Mesenchymal stem cell (in vitro differentiated cells and primary cell): ENCODE results near the gene SLC9A9.
A peak's percentile ranks its signal among the peaks of the same experiment; 100 is the strongest.

Experiments used
- DNase-seq: peaks from one replicate; pipeline ENCODE4 v3.0.0-alpha.2; 2013
- H2AFZ ChIP-seq: one replicate; pipeline ENCODE4 v1.6.1; 2013; ENCODE audit warnings: low read depth, mild to moderate bottlenecking, control low read depth, inconsistent platforms, low read length, moderate library complexity
- H2AK5ac ChIP-seq: 2 replicates; pipeline ENCODE4 v1.6.1; 2013; ENCODE audit warnings: low read length, moderate library complexity, mild to moderate bottlenecking, inconsistent platforms; ENCODE audit not compliant: severe bottlenecking
- H2BK120ac ChIP-seq: one replicate; pipeline ENCODE4 v1.6.1; 2013; ENCODE audit warnings: low read depth, mild to moderate bottlenecking, inconsistent platforms, low read length, moderate library complexity
- H2BK12ac ChIP-seq, 2 experiments: one replicate each; pipeline ENCODE4 v1.6.1; 2013; ENCODE audit warnings: inconsistent platforms in 2 of 2, low read length in 2 of 2, mild to moderate bottlenecking in 2 of 2, moderate library complexity in 2 of 2, control low read depth in 1 of 2
- H2BK15ac ChIP-seq: one replicate; pipeline ENCODE4 v1.6.1; 2013; ENCODE audit warnings: mild to moderate bottlenecking, low read depth, inconsistent platforms; ENCODE audit not compliant: poor library complexity, severe bottlenecking
- H2BK5ac ChIP-seq: 2 replicates; pipeline ENCODE4 v1.6.1; 2013; ENCODE audit warnings: low read depth, mild to moderate bottlenecking, low read length, control low read depth, inconsistent platforms; ENCODE audit not compliant: poor library complexity, severe bottlenecking
- H3K14ac ChIP-seq, 2 experiments: one replicate each; pipeline ENCODE4 v1.6.1; 2013; ENCODE audit warnings: inconsistent platforms in 2 of 2, low read length in 2 of 2, control low read depth in 1 of 2, mild to moderate bottlenecking in 1 of 2, moderate library complexity in 1 of 2
- H3K18ac ChIP-seq, 2 experiments: one replicate each; pipeline ENCODE4 v1.6.1; 2013; ENCODE audit warnings: inconsistent platforms in 2 of 2, low read length in 2 of 2, control low read depth in 1 of 2, low read depth in 1 of 2, mild to moderate bottlenecking in 1 of 2
- H3K23ac ChIP-seq, 2 experiments: one replicate each; pipeline ENCODE4 v1.6.1; 2013; ENCODE audit warnings: inconsistent platforms in 2 of 2, low read length in 2 of 2, mild to moderate bottlenecking in 2 of 2, moderate library complexity in 2 of 2, control low read depth in 1 of 2
- H3K27ac ChIP-seq: 2 replicates; pipeline ENCODE4 v1.5.1; 2013; ENCODE audit warnings: mild to moderate bottlenecking, moderate library complexity, low read length, control low read depth, inconsistent platforms; ENCODE audit not compliant: poor library complexity, severe bottlenecking
- H3K27me3 ChIP-seq, 2 experiments: 2 replicates each; pipeline versions ENCODE4 v1.6.1 to v1.7.0; 2013; ENCODE audit warnings: low read length in 2 of 2, mild to moderate bottlenecking in 2 of 2, moderate library complexity in 2 of 2, control low read depth in 1 of 2, inconsistent platforms in 1 of 2; ENCODE audit not compliant: control insufficient read depth in 1 of 2, insufficient read depth in 1 of 2
- H3K36me3 ChIP-seq, 2 experiments: 2 replicates each; pipeline versions ENCODE4 v1.6.1 to v1.7.0; 2013; ENCODE audit warnings: low read length in 2 of 2, control low read depth in 1 of 2, inconsistent platforms in 1 of 2, low read depth in 1 of 2, mild to moderate bottlenecking in 1 of 2; ENCODE audit not compliant: insufficient read depth in 2 of 2, control insufficient read depth in 1 of 2
- H3K4ac ChIP-seq, 2 experiments: one replicate each; pipeline ENCODE4 v1.6.1; 2013; ENCODE audit warnings: inconsistent platforms in 2 of 2, low read length in 2 of 2, mild to moderate bottlenecking in 2 of 2, moderate library complexity in 2 of 2, control low read depth in 1 of 2, low read depth in 1 of 2
- H3K4me1 ChIP-seq: 2 replicates; pipeline ENCODE4 v1.6.1; 2013; ENCODE audit warnings: low read depth, low read length, control low read depth; ENCODE audit not compliant: control insufficient read depth, insufficient read depth
- H3K4me2 ChIP-seq: 2 replicates; pipeline ENCODE4 v1.6.1; 2013; ENCODE audit warnings: low read length, mild to moderate bottlenecking, inconsistent platforms; ENCODE audit not compliant: poor library complexity, severe bottlenecking
- H3K4me3 ChIP-seq, 2 experiments: 2 replicates each; pipeline versions ENCODE4 v1.5.1 to v1.7.0; 2013; ENCODE audit warnings: low read length in 2 of 2, mild to moderate bottlenecking in 2 of 2, control low read depth in 1 of 2, low read depth in 1 of 2; ENCODE audit not compliant: insufficient read depth in 1 of 2
- H3K79me1 ChIP-seq: replicated peaks from 2 replicates; pipeline ENCODE4 v1.6.1; 2013; ENCODE audit warnings: mild to moderate bottlenecking, control low read depth, low read length, inconsistent platforms; ENCODE audit not compliant: poor library complexity, severe bottlenecking
- H3K9ac ChIP-seq: 2 replicates; pipeline ENCODE4 v1.7.0; 2013; ENCODE audit warnings: mild to moderate bottlenecking, low read length, moderate library complexity
- H3K9me3 ChIP-seq: 2 replicates; pipeline ENCODE4 v1.7.0; 2013; ENCODE audit warnings: mild to moderate bottlenecking, low read length; ENCODE audit not compliant: control insufficient read depth
- H4K8ac ChIP-seq: one replicate; pipeline ENCODE4 v1.6.1; 2013; ENCODE audit warnings: inconsistent platforms, mild to moderate bottlenecking, low read length, moderate library complexity
- H4K91ac ChIP-seq: one replicate; pipeline ENCODE4 v1.6.1; 2013; ENCODE audit warnings: mild to moderate bottlenecking, low read length, inconsistent platforms
- WGBS: methylation state at CpG from one replicate; pipeline ENCODE4 v1.1.7; 2013; ENCODE audit warnings: mixed read lengths; 5-methylcytosine and 5-hydroxymethylcytosine counted together

Gene SLC9A9

GRCh38 chr3:143226678-143227291, 621.5 kb downstream of the SLC9A9 start:
- Histone ChIP-seq H3K4me1 (no peaks in the 10 kb centered on the region), H2AK5ac (peak overlapping the region; percentile 39), H3K79me1 (no peaks in the 10 kb centered on the region), H2BK15ac (no peak overlapping the region), H4K91ac (no peak overlapping the region), H3K9me3 (no peaks in the 10 kb centered on the region), H3K9ac (no peak overlapping the region), H3K27me3 (no peaks in the 10 kb centered on the region), H2BK12ac (no peak overlapping the region), H2AFZ (no peak overlapping the region), H3K4me3 (no peak overlapping the region), H2BK5ac (peak overlapping the region; percentile 53), H3K23ac (no peak overlapping the region), H4K8ac (no peak overlapping the region), H3K4me2 (no peak overlapping the region), H3K14ac (no peak overlapping the region), H3K27ac (no peak overlapping the region), H3K4ac (no peak overlapping the region), H3K18ac (no peak overlapping the region), H2BK120ac (no peak overlapping the region), H3K36me3 (no peaks in the 10 kb centered on the region)
- 92% methylated on average over 8 of the region's 10 CpGs for WGBS
- DNase-seq: no peak

- H3K18ac ChIP-seq: no peak overlapping the region
- no peak overlapping the region for H2BK12ac ChIP-seq
- H2BK120ac ChIP-seq: no peak overlapping the region
- no peak overlapping the region for H3K4me2 ChIP-seq
- no peak overlapping the region for H3K9ac ChIP-seq
- no peaks in the 10 kb centered on the region for H3K27me3 ChIP-seq
- no peak for DNase-seq
- H3K27ac ChIP-seq: no peak overlapping the region
- no peak overlapping the region for H4K8ac ChIP-seq
- no peak overlapping the region for H2AFZ ChIP-seq
- H3K4ac ChIP-seq: no peak overlapping the region
- H3K36me3 ChIP-seq: no peaks in the 10 kb centered on the region
- no peak overlapping the region for H2BK15ac ChIP-seq
- no peaks in the 10 kb centered on the region for H3K4me1 ChIP-seq
- no peak overlapping the region for H3K23ac ChIP-seq
- no CpG with 5 or more reads among the region's 2 CpGs for WGBS
- no peak overlapping the region for H3K4me3 ChIP-seq
- H4K91ac ChIP-seq: no peak overlapping the region
- no peak overlapping the region for H2BK5ac ChIP-seq
- no peaks in the 10 kb centered on the region for H3K79me1 ChIP-seq
- no peaks in the 10 kb centered on the region for H3K9me3 ChIP-seq
- H3K14ac ChIP-seq: no peak overlapping the region
- H2AK5ac ChIP-seq: no peak overlapping the region
These were observed 623.6 kb downstream of the SLC9A9 start for GRCh38 chr3:143224716-143225115.

- no peak overlapping the region for H2BK12ac ChIP-seq
- H3K18ac ChIP-seq: no peak overlapping the region
- H4K8ac ChIP-seq: no peak overlapping the region
- no peak overlapping the region for H2BK120ac ChIP-seq
- H3K4me2 ChIP-seq: no peak overlapping the region
- H3K23ac ChIP-seq: no peak overlapping the region
- H2BK5ac ChIP-seq: no peak overlapping the region
- no peak overlapping the region for H3K14ac ChIP-seq
- H3K79me1 ChIP-seq: no peaks in the 10 kb centered on the region
- H2AFZ ChIP-seq: no peak overlapping the region
- H3K4me3 ChIP-seq: no peak overlapping the region
- H4K91ac ChIP-seq: no peak overlapping the region
- H2BK15ac ChIP-seq: no peak overlapping the region
- no peak overlapping the region for H3K4ac ChIP-seq
- H2AK5ac ChIP-seq: no peak overlapping the region
- 70% methylated on average over 1 of the region's 1 CpG for WGBS
- no peaks in the 10 kb centered on the region for H3K9me3 ChIP-seq
- no peaks in the 10 kb centered on the region for H3K4me1 ChIP-seq
- H3K9ac ChIP-seq: no peak overlapping the region
- H3K36me3 ChIP-seq: no peaks in the 10 kb centered on the region
- no peak overlapping the region for H3K27ac ChIP-seq
- no peaks in the 10 kb centered on the region for H3K27me3 ChIP-seq
- no peak for DNase-seq
These were observed 625.3 kb downstream of the SLC9A9 start for GRCh38 chr3:143222981-143223380.

- H4K8ac ChIP-seq: no peak overlapping the region
- no peak overlapping the region for H2BK120ac ChIP-seq
- no peak overlapping the region for H2BK15ac ChIP-seq
- no peak overlapping the region for H2AFZ ChIP-seq
- no peaks in the 10 kb centered on the region for H3K9me3 ChIP-seq
- H3K4me2 ChIP-seq: no peak overlapping the region
- H3K79me1 ChIP-seq: no peaks in the 10 kb centered on the region
- WGBS: 50% methylated on average over 3 of the region's 3 CpGs
- H2BK12ac ChIP-seq: peak overlapping the region in 1 of 2 experiments; percentile 23
- H3K18ac ChIP-seq: no peak overlapping the region
- no peaks in the 10 kb centered on the region for H3K27me3 ChIP-seq
- DNase-seq: peak; percentile 58
- H3K36me3 ChIP-seq: no peaks in the 10 kb centered on the region
- H3K4me1 ChIP-seq: no peaks in the 10 kb centered on the region
- H4K91ac ChIP-seq: no peak overlapping the region
- no peak overlapping the region for H3K9ac ChIP-seq
- H3K4ac ChIP-seq: no peak overlapping the region
- no peak overlapping the region for H3K4me3 ChIP-seq
- no peak overlapping the region for H2BK5ac ChIP-seq
- no peak overlapping the region for H3K23ac ChIP-seq
- no peak overlapping the region for H3K14ac ChIP-seq
- H2AK5ac ChIP-seq: no peak overlapping the region
- no peak overlapping the region for H3K27ac ChIP-seq
These were observed 625.8 kb downstream of the SLC9A9 start for GRCh38 chr3:143222505-143222904.
